Measurements from ENCODE around the gene PDP2.

Gene PDP2

DNA sequence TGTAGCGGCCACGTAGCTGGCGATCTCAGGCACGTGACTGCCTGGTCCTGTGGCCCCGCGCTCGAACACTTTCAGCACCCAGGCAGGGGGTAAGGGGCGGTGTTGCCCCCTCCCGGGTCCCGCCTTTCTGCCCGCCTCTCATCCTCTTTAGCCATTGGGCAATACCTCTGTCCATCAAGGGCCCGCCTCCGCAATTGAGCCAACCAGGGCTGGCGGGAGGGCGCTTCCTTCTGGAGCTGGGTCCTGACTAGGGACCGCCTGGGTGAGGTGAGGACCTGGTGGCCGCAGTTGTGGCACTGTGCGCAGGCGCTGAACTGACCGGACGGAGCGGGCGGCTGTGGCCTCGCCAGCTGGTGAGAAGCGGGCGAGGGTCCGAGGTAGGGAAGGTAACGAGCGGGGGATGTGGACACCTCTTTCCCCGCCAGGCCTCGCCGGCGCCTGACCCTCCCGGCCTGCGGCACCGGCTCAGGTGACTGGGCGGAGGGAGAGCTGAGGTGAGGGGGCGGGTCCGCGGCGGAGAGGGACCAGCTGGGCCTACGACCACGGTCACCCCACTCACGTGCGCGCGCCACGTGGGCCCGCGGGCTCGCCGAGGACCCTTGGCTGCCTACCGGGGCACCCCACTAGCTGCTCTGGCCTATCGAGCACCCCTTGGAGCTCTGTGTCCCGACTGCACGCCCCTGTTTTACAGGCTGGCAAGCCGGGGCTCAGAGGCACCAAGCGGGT is at the start of gene PDP2:
Gene PDP2 (plus strand): TSS at position 228 of the 726 bp plus-strand sequence. CDS start 3,770 bp downstream, outside the sequence.
- peak; percentile 81 to 87 (median 87) for DNase-seq (ENCODE audit: low read depth in 2 of 3, low spot score in 2 of 3)

DNA sequence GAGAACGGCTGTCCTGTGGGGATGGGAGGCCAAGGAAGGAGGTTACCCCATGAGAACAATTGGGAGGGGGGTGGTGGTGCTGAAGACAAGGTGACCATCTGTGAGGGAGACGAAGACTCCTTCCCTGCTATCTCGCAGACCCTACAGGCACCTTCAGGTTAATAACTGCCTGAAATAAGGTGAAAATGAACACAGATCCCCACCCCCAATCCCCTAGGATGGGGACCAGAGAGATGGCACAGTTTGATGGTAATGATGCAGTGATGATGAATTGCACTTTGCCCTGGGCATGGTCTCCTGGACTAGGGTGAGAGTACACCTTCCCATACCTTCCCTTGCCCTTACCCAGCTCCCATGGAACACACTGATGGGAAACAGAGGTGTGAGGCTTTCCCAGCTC is 48.1 kb upstream of the PDP2 start:
- no peak for DNase-seq (ENCODE audit: low read depth in 2 of 3, low spot score in 2 of 3)

- DNase-seq (ENCODE audit: low read depth in 2 of 3, low spot score in 2 of 3) = no peak
Measured at GRCh38 chr16:66832661-66833305, 47.5 kb upstream of the PDP2 start.

GRCh38 chr16:66834746-66835145 is 45.6 kb upstream of the PDP2 start:
- no peak for DNase-seq (ENCODE audit: low read depth in 2 of 3, low spot score in 2 of 3)

- DNase-seq (ENCODE audit: low read depth in 2 of 3, low spot score in 2 of 3) = no peak
Measured at GRCh38 chr16:66840883-66841282, 39.4 kb upstream of the PDP2 start.

GRCh38 chr16:66841366-66841765 is 38.9 kb upstream of the PDP2 start:
- DNase-seq (ENCODE audit: low read depth in 2 of 3, low spot score in 2 of 3) = no peak

- no peak for DNase-seq (ENCODE audit: low read depth in 2 of 3, low spot score in 2 of 3)
Measured at GRCh38 chr16:66842765-66843164, 37.5 kb upstream of the PDP2 start.

DNA sequence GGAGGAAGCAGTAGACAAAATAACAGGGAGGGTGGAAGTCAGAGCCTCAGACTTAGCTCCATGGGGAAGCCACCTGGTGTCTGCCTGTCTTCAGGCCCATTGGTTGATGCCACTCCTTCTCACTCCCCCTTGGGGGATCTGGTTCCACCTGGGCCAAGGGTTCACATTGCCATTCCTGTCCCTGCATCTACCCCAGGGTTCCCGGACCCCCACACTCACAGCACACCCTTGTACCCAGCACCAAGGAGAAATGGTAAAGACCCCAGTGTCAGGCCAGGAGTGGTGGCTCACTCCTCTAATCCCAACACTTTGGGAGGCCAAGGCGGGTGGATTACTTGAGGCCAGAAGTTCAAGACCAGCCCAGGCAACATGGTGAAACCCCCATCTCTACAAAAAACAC is 37.1 kb upstream of the PDP2 start:
- no peak for DNase-seq (ENCODE audit: low read depth in 2 of 3, low spot score in 2 of 3)

DNA sequence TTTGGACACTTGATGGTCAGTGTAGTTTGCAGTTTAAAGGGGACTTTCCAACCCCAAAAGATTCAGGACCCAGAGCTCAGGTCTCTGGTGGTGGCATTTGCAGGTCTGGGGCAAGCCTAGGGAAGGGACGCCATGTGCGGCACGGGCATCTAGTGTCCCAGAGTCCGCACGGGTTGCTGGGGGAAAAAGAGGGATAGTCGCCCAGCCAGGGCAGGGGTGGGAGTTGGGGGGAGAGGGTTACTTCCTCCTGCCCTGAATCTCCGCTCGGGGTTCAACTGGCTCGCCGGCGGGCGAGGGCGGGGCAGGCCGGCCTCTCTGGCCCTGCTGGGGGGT is 36.3 kb upstream of the PDP2 start:
- DNase-seq (ENCODE audit: low read depth in 2 of 3, low spot score in 2 of 3) = no peak

- no peak for DNase-seq (ENCODE audit: low read depth in 2 of 3, low spot score in 2 of 3)
Measured at GRCh38 chr16:66844342-66845079, 35.8 kb upstream of the PDP2 start, which contains the start of gene CA7. Gene CA7 (plus strand): TSS chr16:66844414. CDS start chr16:66844488, 74 bp downstream.

GRCh38 chr16:66845080-66845410 is 35.3 kb upstream of the PDP2 start:
- DNase-seq (ENCODE audit: low read depth in 2 of 3, low spot score in 2 of 3) = no peak

- no peak for DNase-seq (ENCODE audit: low read depth in 2 of 3, low spot score in 2 of 3)
Measured at GRCh38 chr16:66845791-66846221, 34.5 kb upstream of the PDP2 start.

GRCh38 chr16:66846266-66846665 is 34.0 kb upstream of the PDP2 start:
- no peak for DNase-seq (ENCODE audit: low read depth in 2 of 3, low spot score in 2 of 3)

DNA sequence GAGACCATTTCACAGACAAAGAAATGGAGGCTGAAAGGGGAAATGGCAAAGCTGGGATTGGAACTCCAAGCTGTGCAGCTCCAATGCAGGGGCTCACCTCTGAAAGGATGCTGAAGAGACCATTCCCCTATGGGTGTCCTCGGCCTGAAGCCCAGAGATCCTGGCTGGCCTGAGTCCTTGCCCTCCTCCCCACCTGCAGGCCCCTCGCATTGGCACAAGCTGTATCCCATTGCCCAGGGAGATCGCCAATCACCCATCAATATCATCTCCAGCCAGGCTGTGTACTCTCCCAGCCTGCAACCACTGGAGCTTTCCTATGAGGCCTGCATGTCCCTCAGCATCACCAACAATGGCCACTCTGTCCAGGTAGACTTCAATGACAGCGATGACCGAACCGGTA is 33.5 kb upstream of the PDP2 start:
- no peak for DNase-seq (ENCODE audit: low read depth in 2 of 3, low spot score in 2 of 3)

DNA sequence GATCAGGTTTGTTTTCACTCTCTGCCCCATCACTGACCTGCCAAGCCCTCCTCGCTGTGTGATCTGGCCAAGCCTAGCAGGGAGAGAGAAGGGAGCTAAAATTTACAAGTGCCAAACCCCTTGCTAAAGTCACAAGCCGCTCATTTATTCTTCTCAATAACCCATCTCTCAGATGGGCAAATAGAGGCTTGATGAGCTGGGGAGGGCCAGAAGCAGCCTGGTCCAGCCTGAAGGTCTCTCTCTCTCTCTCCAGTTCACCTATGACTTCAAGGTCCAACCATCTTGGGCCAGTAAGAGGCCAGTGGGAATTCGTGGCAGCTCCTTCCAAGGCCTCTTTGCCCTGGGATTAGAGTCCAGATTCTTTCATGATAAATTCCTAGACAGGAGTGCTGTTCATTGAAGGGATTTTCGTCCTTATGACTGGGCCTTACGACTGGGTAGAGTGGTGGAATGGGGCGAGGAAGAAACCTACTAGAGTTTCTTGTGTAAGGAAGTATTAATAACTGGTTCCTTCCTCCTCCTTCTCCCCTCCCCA is 32.7 kb upstream of the PDP2 start:
- no peak for DNase-seq (ENCODE audit: low read depth in 2 of 3, low spot score in 2 of 3)

- no peak for DNase-seq (ENCODE audit: low read depth in 2 of 3, low spot score in 2 of 3)
Measured at GRCh38 chr16:66848172-66848571, 32.1 kb upstream of the PDP2 start.

DNA sequence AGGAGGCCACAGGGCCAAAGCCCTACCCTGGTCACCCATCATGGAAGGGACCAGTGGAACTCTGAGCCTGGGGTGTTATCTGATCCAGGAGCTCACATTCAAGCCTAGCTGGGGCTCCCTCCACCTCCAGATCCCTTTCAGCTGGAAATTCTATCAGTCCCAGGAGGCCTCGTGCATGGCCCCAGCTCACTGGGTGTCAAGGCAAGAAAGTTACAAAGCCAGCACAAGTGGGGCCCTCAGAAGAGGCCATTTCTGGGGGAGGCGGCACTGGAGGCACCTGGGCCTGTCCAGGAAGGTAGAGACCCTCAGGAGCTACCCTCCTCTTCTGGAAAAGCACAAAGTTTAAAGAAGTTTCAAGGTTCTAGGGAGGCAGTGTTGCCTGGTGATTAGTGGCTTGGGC is 31.3 kb upstream of the PDP2 start:
- DNase-seq (ENCODE audit: low read depth in 2 of 3, low spot score in 2 of 3) = no peak

DNA sequence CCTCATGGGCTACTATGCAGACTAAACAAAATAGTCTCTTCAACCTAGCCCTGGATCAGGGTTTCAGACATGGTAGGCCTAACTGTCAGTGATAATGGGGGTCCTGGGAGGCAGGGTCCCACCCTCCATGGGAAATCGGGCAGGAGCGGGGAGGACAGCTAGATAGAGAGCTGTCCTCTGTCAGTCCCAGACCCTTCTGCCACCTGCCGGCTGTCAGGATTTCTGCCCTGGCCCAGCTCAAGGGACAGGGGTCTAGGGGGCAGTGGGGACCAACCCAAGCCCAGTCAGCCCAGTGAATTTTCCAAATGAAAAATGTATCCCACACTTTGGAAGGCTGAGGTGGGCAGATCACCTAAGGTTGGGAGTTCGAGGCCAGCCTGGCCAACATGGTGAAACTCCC is 30.8 kb upstream of the PDP2 start:
- no peak for DNase-seq (ENCODE audit: low read depth in 2 of 3, low spot score in 2 of 3)

DNA sequence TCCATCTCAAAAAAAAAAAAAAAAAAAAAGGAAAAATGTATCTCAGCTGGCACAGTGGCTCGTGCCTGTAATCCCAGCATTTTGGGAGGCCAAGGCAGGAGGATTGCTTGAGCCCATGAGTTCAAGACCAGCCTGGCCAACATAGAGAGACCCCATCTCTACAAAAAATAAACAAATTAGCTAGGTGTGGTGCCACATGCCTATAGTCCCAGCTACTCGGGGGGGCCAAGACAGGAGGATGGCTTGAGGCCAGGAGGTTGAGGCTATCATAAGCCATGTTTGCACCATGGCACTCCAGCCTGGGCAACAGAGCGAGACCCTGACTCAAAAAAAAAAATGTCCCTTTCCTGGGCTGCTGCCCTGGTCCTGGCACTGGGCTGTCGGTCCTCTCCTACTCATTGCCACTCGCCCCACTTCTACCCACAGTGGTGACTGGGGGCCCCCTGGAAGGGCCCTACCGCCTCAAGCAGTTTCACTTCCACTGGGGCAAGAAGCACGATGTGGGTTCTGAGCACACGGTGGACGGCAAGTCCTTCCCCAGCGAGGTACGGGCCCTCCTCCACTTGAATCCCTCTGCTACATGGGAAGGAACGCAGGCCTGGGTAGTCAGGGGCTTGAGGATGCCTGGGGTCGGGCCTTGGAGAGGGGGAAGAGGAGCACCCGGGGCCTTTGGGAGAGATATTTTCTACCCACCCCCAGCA is 30.1 kb upstream of the PDP2 start:
- DNase-seq (ENCODE audit: low read depth in 2 of 3, low spot score in 2 of 3) = no peak

- DNase-seq (ENCODE audit: low read depth in 2 of 3, low spot score in 2 of 3) = no peak
Measured at GRCh38 chr16:66851166-66851964, 28.9 kb upstream of the PDP2 start.
